HG03103 (cell line): ENCODE results near the gene ACTN1.

ENCODE experiments used
- ATAC-seq: cut with Tn5 transposase; IDR thresholded peaks from one replicate; pipeline ENCODE4 v1.9.1; 2021; ENCODE audit warnings: low read depth; ENCODE audit not compliant: unreplicated experiment

The ACTN1 gene

DNA sequence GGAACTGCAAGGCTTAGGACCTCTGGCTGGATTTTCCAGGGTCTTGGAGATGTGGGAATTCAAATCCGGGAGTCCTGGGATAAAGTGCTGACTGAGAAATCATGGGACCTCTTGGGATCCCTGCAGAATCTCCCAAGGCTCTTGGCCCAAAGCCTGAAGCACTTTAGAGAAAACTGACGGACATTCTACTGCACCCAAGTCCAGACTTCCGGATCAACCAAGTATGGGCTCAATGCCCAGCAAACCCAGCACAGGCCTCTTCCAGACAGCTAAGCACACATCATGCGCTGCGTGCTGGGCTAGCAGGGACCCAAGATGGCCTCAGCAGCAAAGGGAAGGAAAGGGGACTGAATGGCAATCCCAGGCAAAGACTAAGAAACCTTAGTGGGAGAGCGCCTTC lies 85.0 kb downstream of the ACTN1 start:
- ATAC-seq: no peak

DNA sequence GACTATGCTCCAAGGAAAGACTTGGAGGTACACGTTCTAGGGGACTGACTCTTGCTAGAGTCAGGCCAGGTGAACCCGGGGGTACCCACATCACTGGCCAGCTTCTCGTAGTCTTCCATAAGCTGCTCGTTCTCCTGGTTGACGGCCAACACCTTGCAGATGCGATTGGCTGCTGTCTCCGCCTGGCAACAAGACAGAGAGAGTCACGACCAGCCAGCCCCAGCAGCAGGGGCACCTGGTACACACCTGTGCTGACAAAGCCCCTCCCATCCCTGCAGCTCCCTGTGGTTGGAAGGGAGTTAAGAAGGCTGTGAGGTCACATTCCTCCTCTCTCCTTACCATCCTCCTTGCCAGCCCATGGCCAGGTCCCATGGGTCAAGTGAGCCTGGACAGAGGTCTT lies 85.5 kb downstream of the ACTN1 start:
- no peak for ATAC-seq

GRCh38 chr14:68892961-68893360 lies 86.1 kb downstream of the ACTN1 start:
- ATAC-seq: no peak

- ATAC-seq: no peak
These were observed 87.0 kb downstream of the ACTN1 start for GRCh38 chr14:68891851-68892660.

GRCh38 chr14:68890173-68890931 lies 88.8 kb downstream of the ACTN1 start:
- ATAC-seq: no peak

GRCh38 chr14:68888883-68889282 lies 90.2 kb downstream of the ACTN1 start:
- no peak for ATAC-seq

- no peak for ATAC-seq
These were observed 90.9 kb downstream of the ACTN1 start for GRCh38 chr14:68888025-68888850.

DNA sequence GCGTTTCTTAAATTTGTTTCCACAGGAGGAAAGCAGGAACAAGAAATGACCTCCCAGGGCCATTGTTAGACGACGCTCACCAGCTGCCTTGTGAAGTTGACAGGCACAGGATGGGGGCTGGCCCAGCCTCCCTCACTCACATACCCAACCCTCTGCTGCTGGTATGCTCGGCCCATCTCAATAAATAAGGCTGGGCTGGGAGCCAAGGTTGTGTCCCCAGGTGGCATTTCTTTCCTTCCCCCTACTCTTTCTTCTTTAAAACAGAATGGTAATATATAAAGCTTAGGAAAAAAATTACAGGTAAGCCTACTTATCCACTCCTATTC lies 93.0 kb downstream of the ACTN1 start:
- no peak for ATAC-seq

DNA sequence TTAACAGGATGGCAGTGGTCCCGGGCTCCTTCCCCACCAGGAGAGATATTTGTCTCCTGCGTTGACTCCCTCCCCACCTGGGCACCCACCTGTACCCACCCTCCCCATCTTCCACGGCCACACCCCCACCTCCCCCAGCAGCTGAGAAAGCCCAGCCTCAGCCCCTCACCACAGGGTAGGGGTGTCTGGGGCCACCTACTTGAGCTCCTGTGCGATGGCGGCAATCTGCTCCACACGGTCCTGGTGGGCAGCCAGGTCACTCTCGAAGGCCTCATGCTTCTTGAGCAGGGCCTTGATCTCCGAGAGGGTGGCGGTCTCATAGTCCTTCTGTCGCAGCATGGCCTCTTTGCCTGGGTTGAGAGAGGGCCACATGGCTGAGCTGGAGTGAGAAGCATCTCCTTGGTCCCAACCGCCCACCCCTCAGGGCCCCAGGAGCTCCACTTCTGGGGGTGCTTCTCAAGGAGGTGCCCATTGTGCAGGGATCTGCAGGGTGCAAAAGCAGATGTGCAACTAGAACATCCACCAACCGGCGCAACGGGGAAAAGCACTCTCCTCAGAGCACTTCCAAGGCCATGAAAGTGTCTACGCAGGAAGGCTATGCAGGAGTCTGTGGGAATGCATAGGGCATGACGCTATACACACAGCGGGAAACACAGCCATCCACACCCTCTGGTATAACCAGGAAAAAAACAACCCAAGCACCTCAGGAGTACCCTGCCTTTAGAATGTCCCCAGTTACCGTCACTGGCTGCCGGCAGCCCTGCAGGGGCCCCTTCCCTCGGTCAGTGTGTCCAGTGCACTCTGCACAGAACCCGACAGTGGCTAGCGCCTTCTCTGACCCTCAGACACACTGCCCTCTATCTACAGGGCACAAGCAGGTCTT lies 93.6 kb downstream of the ACTN1 start:
- ATAC-seq: no peak

DNA sequence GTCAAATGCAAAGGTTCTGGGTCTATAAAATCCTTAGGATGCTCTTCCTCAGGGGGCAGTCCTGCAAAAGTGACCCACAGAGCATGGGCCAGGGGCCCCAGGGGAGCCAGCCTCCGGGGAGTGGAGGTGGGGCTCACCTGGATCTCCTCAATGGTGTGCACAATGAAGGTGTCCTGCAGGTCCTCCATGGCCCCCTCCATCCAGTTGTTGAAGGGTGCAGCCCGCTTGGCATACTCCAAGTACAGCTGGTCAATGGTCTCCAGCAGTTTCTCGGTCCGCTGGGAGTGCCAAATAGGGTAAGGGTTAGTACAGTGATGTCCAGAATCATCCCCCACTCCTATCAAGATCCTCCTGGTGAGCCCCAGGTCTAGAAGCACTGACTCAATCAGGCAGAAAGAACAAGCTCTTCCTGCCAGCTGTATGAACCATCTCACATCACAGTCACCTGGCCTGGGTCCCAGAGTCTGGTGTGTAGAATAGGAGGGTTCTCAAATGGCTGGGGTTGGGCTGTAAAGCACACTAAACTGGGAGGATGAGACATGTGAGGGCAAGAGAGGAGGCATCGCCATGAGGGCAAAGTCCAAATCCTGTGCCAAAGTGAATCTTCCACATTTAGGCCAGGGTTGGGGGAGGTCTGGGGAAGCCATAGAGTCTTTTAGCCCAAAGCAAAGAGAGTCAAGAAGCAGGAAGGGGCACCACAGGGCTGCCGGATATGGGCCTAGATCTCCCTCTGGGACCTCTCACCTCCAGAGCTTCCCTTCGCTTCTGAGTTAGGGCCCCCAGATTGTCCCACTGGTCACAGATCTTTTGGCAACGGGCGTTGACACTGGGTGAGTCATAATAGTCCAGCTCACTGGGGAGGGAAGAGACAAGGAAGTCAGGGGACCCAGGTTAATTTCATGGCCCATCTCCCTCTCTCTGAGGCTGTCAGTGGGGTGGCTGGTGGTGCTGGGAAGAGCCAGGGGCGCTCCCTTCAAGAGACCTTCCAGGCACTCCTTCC lies 94.8 kb downstream of the ACTN1 start:
- ATAC-seq: no peak

- ATAC-seq: no peak
These were observed 96.9 kb downstream of the ACTN1 start for GRCh38 chr14:68882235-68882634.

- no peak for ATAC-seq
These were observed 97.7 kb downstream of the ACTN1 start for GRCh38 chr14:68881396-68881795.

DNA sequence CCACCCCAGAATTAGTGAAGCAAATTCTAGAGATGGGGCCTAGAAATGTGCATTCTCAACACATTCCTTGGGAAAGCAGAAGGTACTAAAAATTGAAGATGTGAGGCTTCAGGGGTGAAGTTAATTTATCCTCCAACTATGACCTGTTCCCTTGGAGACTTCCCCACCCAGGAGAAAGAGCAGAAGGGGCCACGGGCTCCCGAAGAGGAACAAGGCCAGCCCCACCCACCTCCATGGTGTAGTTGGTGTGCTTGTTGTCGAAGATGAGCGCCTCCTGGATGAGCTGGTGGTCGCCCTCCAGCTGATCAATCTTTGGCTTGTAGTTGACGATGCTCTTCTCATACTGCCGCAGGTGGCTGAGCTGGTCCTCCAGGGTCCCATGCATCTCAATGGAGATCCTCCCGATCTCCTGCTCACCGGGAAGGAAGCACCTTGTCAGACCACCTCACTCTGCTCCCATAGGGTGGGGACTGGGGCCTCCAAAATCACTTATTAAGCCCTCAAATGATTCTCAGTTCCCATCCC lies 98.5 kb downstream of the ACTN1 start:
- no peak for ATAC-seq

DNA sequence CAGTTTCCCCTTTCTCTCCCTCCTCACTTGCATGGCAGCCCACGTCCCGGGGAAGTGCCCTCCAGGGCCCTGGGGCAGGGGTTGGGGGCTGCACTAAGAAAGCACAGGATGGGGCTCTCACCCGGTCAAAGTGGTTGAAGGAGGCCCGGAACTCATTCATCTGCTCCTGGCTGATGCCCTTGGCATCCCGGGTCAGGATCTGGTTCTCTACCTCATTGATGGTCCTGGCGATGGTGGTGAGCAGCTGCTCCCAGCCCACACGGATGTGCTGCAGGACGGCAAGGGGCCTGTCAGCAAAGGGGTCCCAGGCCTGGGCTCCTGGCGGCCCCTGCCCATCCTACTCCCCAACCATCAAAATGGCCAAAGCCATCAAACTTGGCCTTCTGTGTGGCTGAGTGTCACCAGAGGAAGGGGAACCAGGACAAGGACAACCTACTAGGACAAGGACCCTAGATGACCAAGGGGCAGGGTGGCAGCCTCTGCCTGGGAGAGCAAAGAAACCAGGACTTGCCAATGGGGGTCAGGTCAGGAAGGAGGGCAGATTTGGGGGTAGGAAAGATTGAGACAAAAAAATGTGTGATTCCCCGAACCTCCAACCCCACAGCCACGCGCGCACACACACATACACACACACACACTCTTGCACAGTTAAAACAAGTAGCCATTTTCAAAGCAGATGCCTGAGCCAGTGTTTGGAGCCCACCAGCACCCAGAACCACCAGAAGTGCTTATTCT lies 99.1 kb downstream of the ACTN1 start:
- no peak for ATAC-seq

DNA sequence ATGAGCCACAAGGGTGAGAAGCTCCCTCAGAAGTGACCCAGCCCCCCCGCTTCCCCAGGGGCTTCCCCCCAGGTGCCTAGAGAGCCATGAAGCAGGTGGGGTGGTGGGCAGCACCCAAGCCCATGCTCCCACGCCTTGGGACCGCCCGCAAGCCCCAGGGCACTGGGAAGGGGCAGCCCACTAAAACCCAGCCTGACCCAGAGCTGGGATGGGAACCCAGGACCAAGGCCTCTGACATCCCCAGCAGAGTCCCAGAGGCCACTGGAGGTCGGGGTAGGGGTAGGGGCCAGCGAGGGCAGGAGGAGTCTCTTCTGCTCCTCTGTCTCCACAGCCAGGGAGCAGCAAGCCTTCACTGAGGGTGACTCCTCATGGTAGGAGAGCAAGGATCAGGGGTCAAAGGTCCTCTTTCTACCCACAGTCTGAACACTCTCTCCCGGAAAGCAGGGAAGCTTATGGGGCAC lies 99.8 kb downstream of the ACTN1 start:
- ATAC-seq: no peak

GRCh38 chr14:68878908-68879307 lies 100.2 kb downstream of the ACTN1 start:
- ATAC-seq: no peak

GRCh38 chr14:68877993-68878575 lies 101.0 kb downstream of the ACTN1 start:
- ATAC-seq: no peak

DNA sequence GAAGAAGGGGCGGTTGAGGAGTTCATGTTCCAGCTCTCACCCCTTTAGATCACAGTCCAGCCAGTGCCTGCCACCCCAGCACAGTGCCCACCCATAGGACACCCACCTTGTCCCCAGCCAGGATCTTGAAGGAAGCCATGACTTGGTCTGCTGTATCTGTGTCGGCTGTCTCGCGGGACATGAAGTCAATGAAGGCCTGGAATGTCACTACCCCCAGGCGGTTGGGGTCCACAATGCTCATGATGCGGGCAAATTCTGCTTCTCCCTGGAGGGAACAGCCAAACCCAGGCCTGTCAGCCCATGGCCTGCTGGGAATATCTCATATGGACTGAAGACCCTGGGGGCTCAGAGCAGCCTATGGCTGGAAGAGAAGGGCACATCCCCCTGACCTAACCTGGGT lies 102.1 kb downstream of the ACTN1 start:
- ATAC-seq: no peak
